GM19351 (cell line): ENCODE results near the gene THBS1.

Experiments
- ATAC-seq: cut with Tn5 transposase; IDR thresholded peaks from one replicate; pipeline ENCODE4 v1.9.1; 2021; ENCODE audit warnings: mild to moderate bottlenecking, moderate library complexity; ENCODE audit not compliant: unreplicated experiment

The THBS1 gene

DNA sequence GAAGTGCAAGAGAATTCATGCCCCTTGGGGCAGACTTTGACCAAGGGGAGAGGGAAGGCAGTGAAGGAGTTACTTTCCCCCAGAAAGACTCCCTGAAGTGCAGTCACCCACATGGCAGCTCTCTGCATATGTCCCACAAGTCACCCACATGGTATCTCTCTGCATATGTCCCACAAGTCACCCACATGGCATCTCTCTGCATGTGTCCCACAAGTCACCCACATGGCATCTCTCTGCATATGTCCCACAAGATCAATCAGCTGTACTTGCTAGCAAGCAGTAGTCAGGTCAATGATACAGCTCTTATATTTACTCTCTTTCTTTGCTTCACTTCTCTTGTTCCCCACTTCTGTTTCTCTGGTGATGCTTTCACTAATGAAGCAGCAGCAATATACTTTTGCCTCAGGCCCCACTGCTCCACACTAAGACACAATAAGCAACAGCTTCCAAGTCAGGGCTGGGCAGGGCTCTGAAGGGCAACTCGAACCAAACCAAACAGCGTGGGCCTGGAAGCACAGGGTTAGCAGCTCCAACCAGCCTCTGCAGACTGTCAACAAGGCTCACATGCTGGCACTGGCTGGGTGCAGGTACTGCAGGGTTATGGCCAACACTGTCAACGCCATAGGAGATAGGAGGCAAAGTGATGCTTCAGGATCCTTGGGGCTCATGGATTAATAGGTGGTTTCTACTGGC, 46.7 kb downstream of the THBS1 start:
- ATAC-seq, result no peak

DNA sequence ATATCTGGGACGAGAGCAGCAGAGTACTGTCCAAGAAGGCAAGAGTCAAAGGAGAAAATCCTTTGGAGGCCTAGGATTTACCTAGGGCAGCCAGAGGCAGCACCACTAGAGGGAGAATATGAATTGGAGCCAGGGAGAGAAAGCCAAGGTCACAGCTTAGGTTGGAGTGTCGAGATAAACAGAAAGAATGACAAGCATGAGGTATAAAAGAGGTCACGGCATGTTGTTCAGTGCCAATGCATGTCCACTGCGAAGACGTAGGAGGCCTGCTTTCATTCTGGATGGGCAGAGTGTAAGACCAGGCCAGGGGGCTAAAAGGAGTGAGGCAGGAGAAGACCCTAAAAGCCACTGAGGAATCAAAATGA, 47.2 kb downstream of the THBS1 start:
- ATAC-seq, result no peak

DNA sequence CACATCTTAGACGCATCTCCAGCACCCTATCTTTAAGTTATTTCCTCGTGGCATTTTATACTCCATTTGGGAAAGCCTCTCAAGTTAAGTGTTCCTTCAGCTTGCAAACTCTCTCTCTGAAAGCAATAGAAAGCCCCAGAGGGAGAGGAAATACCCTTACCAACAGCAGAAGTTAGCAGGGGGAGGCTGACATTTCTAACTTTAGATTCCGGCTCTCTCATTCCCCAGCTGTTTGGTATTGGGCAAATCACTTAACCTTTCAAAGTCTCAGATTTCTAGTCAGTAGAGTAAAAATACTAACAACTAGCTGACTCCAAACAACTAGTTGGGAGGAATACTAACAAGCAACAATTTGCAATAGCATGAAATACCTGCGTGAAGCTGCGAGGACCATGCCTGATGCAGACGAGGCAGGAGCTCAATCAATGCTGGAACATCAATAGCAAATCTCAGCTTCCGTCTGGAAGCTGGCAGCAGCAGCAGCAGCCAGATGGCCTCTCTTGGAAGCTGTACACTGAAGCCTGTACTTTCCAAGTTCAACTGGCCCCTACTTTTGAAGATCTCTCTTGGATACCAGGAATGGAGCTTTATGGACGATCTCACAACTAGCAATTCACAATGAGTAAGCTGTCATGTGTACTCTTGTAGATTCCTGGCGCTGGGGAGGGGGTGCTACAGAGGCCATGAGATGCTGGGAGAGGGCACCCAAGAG, 47.8 kb downstream of the THBS1 start:
- no peak for ATAC-seq

DNA sequence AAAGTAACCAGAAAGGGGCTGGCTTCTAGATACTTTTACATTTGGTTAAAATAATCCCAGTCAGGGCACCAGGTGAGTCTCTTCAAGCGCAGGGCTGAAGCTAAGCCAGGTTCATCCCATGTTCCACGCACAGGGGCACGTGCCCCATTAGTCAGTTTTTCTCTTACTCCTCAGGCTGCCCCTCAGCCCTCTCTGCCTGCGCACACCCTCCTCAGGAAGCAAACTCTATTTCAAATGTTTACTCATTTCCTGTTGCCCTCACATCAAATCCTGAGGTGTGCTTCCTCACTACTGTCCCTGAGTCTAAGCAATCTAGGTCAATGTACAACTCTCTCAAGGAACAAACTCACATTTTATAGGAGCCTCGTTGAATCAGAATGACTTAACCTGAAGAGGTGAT, 48.5 kb downstream of the THBS1 start:
- peak; percentile 50 for ATAC-seq

DNA sequence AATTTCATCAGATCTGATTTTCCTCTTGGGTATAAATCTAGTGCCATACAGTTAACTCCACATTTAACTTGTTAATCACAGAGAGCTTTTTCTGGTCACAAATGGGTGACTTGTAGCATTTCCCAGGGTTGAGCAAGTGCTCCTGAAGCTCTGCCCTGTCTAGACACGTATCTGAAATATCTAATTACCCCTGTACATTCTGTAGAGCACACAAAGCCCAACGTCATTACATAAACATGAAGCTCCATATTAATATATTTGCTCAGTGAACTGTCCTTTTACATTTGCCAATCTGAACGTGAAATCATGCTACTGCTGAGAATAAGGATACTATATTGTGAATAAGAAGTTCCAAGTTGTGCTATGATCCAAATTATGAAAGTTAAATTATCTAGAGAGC, 49.0 kb downstream of the THBS1 start:
- ATAC-seq, result no peak

DNA sequence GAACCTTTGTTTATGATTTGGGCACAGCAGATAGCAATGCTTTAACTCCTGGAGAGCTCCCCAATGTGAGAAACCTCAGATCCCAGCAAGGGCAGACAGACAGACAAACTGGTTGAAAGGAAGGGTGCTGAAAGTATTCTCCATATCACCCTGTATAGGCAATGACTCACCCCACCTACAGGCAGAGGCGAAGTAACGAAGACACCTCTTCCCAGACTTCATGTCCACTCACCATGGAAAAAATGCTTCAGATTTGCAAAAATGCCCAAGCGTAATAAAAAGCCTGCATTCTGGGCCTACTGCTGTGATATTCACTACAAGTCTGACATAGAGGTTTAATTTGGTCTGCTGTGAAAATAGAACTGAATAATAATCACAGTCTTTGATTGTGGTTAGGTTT, 50.5 kb downstream of the THBS1 start:
- ATAC-seq, result no peak

DNA sequence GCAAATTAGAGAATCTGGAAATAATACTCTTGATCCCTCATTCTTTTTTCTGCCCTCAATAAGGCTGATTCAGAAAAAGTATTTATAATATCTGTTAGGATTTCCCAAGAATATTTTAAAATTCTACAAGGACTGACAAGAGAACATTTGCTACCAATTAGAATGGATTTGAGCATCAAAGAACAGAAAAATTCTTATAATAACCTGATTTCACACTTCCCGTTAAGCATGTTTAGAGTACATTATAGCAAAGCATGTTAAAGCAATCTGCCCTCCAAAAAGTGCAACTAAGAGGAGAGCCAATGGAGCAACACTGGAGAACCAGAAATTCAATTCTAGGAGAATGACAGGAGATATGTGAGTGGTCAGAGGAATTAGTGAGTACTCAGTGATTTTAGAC, 57.2 kb downstream of the THBS1 start:
- no peak for ATAC-seq

DNA sequence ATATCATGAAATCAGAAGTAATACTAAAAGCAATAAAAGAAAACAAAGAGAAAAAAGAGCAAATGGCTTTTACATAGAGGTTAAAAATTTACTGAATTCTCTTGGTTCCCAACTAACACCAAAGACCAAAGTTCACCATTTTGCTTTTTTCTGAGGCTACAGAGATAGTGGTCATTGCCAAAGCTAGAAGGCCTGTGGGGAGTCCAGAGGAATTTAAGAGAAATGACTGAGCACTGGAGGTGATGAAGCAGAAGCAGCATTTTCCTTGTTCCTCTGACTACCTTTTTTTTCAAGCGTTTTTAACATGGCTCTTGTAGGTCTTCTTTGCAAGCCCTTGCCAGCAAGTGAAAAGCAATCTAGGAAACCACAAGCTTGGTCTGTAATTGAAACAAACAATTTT, 58.2 kb downstream of the THBS1 start:
- no peak for ATAC-seq

DNA sequence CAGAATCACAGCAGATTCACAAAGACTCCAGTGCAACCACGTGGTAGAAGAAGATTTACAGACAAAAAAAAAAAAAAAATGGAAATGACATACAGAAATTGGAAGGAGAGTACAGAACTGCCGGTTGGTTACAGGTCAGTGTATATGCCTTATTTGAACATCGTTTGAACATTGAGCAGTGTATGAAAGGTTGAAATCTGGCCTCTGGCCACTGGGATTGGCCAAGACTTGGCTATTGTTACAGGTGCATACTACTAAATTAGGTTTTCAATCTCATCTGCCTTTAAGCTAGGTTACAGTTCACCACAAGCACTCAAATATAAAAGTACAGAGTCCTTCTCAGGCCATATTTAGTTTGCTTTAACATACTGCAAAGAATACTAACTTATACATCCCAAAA, 59.8 kb downstream of the THBS1 start:
- ATAC-seq, result no peak

DNA sequence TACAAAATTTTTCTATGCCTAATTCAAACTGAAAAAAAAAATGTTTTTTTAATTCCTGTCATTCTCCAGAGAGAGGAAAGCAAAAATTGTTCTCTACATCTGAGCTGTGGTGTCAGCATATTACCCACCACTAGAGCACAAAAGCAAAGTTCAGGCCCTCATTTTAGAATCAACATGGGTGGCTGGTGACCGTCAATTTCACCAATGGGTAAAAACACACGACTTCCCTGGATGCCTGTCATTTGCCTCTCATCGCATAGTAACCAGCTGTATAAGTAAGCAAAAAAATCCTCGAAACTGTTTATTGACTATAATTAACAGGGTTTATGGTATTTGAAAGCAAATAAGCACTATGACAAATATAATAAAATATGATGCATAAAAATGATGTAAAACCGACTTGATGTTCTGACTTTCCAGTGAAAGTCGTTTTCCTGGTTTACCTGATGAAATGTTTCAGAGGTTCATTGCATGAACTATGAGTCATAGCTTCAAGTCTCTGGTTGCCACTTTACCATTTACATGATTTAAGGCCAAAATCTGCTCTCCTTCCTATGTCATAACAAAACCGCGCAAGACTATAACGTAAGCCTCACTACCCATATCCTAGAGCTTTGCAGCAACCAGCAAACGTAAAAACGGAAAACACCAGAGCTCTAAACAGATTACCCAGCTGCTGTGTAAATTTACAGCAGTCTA, 60.5 kb downstream of the THBS1 start:
- no peak for ATAC-seq

DNA sequence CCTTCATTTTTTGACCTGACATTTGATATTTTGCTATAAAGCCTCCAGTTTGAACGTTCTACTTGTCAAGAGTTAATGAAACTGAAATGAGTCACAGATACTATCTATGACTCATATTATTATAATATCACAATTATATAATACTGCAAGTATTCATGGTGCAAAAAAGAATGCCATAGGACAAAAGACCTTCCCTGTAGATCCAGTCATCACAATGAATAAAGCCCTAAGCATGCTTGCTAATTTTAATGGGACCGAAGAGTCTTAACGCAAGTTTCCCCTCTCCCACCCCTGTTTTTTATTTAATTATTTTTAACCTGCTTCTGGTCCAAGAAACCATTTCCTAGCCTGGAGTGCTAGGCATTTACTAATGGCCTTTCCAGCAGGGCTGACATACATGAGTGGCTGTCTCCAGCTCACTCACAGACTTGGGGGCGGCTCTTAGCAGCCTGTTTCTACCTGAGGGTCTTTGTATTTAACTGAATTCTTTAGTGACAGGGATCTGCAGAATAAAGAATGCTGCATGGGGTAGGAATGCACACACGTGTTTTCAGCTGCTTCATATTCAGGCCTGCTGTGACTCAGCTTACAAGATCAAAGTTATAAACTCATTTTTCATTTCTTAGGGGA, 61.2 kb downstream of the THBS1 start:
- ATAC-seq, result no peak

DNA sequence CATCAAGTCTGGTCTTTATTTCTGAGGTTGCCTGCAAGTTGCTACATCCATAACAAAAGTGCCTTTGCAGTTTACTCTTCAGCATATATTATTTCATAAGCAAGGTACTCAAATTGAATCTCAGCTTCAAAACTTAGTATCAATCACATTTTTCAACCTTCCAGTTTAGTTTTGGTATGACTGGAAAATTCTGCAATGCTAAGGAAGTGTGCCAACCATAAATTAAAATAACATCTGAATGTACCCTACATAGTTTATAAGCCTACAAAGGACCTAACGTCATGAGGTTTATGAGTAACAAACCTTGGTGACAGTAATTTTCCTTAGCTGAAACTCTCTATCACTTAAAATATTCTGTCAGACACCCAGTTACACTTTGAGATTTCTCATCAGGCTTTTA, 62.8 kb downstream of the THBS1 start:
- no peak for ATAC-seq

DNA sequence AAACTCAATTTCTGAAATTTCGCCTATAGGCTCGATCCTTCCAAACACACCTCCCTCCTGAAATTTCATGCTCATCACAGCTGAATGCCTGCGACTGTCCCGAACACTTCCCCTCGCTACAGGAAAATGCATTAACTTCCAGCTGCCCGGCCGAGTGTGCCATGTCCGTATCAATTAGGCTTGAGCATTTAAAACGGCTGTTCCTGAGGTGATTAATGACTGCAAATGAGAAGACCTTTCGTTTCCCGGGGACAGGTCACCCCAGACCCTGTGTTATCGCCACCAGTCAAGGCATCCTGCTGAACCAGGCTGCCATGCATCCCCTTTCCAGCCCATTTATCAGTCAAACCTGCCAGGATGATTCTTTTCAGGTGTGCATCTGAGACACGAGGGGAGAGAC, 63.3 kb downstream of the THBS1 start:
- no peak for ATAC-seq

DNA sequence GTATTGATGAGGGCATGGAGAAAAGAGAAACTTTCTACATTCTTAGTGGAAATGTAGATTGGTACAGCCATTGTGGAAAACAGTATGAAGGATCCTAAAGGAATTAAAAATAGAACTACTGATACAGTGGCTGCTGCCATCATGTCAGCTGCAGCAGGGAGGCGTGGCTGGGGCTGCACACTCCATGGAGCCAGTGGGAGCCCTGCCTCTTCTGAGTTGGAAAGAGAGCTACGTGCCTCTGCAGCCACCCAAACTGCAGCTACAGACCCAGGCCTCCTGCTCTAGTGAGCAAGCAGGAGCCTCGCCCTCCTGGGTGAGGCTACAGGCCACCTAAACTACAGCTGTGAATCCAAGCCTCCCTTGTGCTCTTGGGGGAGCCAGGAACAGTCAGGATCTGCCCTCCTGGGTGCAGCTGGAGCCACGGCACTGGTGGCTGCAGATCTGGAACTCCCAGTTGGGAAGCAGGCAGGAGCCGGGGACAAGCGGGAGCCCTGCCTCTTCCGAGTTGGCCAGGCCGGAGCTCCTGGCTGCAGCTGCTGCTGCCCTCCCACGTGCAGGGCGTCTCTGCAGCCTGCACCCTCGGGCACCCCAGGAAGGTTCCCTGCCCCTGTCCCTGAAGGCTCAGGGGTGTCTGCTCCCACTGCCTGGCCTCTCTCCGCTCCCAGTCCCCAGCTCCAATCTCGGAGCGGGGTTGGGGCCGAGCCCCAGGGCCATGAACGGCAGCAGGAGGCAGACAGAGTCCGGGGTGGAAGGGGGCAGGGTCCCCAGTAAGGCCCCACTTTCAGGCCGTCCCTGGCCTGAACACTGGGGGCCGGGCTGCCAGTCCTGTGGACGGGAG, 64.5 kb downstream of the THBS1 start:
- no peak for ATAC-seq

DNA sequence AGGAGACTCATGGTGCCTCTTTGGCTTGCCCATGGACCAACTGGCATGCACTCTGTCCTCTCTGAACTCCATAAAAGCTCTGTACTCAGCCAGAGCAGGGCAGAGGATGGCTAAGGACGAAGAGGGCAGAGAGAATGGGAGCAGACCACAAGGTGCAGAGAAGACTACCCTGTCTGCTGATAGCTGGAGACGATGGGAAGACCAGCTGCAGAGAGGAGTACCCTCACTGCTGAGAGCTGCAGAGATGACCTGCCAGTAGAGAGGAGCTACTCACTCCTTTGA, 65.0 kb downstream of the THBS1 start:
- no peak for ATAC-seq

DNA sequence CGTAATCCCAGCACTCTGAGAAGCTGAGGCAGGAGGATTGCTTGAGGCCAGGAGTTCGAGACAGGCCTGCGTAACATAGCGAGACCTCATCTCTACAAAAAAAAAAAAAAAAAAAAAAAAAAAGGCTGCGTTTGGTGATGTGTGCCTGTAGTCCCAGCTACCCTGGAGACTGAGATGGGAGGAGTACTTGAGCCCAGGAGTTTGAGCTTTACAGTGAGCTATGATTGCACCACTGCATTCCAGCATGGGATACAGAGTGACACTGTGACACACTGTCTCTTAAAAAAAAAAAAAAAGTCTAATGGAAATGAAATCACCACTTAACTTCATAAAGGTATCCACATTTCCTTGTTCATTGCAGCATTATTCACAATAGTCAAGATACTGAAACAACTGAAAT, 65.5 kb downstream of the THBS1 start:
- ATAC-seq, result no peak
